NCI-H1105 (cell line): ENCODE results near the gene RNASET2.

Experiments
- DNase-seq: peaks from one replicate; lab custom pipeline; 2025; lab: John Stamatoyannopoulos, UW

RNASET2 gene

DNA sequence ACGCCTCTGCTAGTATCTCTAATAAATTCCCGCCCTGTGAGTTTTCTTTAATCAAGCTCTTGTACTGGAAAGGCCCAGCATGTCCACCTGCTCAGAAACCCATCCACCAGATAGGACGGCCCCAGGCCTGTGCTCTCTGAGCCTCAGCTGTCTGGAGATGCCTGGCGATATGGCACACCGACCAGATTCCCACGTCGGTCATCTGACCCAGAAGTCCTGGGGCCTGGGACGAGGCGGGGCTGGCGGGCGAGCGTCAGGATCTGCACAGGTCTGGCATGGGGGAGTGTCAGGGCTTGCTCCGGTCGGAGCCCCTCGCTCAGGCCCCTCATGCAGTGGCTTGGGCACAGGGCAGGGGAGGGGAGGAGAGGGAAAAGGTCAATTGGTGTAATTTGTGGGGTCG lies 10.2 kb downstream of the RNASET2 start:
- DNase-seq = no peak

DNA sequence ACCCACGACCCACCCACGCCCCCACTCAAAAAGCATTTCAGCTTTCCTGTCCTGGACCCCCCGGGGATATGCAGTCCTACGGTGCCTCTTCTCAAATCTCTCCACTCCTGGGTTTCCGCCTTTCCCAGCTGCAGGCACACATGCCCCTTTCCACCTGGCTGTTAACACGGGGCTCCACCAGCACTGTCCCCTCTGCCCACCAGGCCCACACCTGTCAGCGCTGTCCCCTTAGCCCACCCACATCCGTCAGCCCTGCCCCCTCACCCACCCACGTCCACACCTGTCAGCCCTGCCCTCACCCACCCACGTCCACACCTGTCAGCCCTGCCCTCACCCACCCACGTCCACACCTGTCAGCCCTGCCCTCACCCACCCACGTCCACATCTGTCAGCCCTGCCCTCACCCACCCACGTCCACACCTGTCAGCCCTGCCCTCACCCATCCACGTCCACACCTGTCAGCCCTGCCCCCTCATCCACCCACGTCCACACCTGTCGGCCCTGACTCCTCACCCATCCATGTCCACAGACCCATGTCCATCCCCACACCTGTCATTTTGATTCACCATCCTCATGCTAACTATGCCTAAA lies 11.6 kb downstream of the RNASET2 start:
- no peak for DNase-seq

DNA sequence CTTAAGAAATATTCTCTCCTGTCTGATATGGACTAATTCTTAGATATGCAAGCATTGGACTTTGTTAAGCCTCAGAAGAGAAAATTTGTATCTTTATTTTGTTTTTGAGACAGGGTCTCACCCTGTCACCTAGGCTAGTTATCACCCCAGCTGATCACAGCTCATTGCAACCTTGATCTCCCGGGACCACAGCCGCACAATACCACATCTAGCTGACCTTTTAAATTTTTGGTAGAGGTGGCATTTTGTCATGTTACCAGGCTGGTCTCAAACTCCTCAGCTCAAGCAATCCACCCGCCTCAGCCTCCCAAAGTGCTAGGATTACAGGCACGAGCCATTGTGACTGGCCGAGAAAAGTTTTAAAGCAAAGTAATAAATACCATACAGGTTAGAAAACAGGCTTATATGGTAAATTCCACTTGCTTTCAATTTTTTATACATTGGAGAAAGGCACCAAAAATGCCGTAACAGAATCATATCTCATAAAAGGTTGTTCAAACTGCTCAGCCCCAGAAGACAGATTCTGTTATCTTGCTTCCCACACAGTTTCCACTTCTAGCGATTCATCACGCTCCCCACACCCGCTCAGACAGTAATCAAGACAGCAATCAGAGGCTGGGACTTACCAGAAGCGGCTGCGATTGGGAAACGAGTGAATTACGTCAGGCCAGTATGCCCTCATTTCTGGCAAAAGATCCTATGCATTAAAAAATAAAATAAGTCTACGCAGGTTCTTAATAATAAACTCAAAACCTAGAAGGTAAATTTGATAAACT lies 13.8 kb downstream of the RNASET2 start:
- no peak for DNase-seq

DNA sequence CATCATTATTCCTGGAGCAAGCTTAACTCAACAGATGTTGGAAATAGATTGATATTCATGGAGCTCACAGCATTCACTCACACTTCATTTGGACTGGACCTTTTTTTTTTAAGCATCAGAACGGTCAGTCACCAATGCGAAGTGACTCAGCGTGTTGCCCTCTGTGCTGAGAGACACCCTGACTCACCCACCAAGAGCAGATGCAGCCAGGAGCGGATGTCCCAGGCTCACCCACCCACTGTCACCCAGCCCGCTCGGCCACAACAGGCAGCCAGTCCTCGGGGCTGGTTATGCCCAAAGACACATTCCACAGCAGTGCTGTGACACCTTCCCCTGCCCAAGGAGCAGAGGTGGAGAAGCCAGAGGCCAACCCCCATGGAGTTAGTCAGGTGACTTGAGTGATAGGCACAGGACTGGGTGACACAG lies 15.7 kb downstream of the RNASET2 start:
- no peak for DNase-seq

DNA sequence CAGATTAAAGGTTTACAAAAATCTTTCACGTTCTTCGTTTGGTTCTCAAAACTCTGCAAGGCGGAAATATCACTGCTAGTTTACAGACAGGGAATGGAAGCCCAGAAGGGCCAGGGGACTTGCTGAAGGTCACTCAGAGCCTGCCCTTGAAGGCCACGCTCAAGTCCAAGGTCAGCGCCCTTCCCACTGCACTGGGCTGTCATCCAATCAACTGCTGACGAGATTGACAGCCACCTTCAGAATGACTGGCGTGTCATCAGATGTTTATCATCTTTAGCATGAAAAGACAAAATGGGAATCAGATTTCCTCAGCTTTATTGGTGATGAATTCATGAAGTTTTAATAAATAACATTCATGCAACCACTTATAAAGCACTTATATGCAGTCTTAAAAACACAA lies 16.5 kb downstream of the RNASET2 start:
- no peak for DNase-seq

DNA sequence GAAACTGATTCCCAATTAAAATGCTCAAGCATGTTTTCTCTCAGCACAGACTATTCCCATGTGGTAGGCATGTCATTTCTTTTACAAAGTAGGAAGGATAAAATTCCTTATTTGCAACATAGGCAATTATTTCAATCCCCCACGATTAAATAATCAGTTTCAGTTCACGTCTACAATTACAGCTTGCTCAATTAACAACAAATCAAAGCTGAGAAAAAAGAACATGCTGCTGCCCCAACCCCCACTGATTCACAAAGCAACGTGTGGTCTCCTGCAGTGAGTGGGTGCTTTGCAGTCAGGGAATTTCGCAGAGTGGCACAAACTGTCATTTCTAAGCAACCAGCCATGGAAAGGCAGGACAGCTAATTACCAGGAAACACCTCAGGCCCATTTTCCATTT lies 17.0 kb downstream of the RNASET2 start:
- DNase-seq = no peak

DNA sequence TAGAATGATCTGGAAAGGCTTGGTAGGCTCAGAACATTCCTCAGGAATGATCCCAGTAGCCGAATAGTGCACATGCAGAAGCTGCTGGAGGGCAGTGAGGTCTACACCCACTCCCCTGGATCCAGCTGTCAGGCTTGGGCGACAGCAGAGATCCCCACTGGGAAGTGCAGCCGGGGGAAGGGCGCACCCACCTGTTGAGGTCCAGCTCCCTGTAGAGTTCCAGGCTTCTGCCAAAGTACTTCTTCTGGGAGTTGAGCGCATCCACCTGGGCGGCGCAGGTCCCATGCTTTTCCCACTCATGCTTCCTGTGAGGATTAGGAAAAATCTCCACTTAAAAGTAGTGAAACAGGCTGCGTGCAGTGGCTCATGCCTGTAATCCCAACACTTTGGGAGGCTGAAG lies 17.6 kb downstream of the RNASET2 start:
- no peak for DNase-seq

DNA sequence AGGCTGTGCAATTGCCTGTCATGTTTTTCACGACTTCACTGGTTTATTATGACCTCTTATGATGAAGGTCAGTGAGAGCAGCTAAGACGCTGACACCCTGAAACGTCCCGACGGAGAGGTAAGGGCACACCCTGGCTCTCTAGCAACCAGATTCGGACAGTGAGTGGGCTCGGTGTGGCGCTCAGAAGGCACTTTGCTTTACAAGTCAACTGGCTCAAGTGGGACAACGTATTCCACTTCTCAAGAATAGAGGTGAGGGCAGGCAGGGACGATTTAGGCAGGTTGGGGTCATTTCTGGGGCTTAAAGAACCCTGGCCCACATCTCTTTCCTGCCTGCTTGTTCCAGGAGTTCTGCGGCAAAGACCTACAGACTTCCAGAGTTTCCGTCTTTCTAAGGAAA lies 18.2 kb downstream of the RNASET2 start:
- no peak for DNase-seq

DNA sequence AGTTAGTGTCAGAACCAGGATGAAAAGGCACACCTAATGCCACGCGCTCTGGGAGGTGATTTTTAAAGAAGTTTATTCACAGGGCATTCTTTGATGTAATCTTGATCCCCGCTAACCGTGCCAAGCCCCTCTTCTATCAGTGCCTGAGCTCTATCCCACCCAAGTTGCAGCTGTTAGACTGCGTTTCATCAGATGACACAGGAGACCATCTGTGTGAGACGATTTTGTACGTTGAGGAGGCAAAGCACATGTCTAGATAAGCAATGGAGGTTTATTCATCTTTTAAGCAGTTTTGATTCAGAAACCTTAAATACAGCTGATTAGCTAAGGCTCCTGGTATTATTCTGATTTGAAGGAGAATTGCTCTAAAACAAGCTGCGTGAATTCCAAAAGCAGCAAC lies 18.6 kb downstream of the RNASET2 start:
- no peak for DNase-seq

DNA sequence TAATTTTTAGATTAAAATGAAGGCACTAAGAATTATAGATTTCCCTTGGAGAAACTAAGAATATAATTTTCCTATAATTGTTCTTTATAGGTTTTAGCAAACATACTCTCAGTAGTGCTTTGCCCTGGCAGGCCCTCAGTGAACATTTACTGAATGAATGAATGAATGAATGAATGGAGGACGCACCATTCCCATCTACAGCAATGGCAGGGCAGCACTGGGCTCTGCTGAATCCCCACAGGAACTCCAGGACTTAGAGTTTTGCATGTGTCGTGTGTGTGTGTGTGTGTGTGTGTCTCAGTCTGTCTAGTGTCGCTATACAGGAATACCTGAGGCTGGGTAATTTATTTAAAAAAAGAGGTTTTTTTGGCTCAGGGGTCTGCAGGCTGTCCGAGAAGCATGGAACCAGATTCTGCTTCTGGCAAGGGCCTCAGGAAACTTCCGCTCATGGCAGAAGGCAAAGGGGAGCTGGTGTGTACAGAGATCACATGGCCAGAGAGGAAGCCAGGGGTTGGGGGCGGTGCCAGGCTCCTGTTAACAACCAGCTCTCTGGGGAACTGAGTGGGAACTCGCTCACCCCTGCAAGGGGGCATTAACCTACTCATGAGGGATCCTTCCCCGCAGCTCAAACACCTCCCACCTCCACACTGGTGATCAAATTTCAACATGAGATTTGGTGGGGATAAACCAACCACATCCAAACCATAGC lies 20.1 kb downstream of the RNASET2 start:
- no peak for DNase-seq

DNA sequence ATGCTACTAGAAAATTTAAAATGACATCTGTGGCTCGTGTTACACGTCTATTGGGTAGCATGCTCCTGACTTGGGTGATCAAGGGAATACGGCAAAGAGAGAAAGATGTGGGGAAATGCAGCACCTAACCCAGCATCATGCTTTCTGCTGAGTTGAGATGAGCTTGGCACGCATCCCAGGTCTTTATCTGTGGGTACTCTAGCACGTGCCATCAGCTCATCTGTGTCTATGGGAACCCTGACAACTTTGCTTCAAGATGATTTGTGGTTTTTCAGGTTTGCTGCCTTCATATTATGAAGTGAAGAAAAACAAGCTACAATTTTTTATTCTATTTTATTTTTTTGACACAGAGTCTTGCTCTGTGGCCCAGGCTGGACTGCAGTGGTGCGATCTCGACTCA lies 21.0 kb downstream of the RNASET2 start:
- peak; percentile 6 for DNase-seq

DNA sequence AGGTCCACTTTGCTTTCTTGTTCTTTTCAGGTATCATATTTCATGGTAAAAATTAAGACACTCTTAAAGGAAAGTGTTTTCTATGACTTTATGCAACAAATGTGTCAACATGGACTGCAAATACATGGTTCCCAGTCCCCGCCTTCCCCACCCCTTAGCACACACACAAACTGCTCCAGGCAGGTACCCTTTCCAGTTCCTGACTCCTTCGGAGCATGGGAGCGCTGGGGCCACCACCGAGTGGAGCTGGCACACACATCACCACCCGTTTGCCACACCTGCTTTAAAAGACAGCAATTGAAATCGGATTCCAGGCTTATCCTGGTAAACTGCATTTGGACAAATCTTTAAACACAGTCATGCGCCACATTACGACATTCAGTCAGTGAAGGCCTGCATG lies 22.2 kb downstream of the RNASET2 start:
- no peak for DNase-seq

DNA sequence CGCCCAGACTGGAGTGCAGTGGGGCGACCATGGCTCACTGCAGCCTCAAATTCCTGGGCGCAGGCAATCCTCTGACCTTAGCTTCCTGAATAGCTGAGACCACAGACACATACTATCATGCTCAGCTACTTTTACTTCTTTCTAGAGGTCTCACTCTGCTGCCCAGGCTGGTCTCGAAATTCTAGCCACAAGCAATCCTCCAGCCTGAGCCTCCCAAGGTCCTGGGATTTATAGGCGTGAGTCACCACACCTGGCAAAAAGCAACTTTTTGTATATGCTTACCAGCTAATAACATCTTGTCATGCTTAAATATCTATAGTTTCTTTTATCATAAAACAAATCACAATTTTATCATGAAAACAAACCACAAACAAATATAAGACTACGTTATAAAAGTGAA lies 23.0 kb downstream of the RNASET2 start:
- no peak for DNase-seq

DNA sequence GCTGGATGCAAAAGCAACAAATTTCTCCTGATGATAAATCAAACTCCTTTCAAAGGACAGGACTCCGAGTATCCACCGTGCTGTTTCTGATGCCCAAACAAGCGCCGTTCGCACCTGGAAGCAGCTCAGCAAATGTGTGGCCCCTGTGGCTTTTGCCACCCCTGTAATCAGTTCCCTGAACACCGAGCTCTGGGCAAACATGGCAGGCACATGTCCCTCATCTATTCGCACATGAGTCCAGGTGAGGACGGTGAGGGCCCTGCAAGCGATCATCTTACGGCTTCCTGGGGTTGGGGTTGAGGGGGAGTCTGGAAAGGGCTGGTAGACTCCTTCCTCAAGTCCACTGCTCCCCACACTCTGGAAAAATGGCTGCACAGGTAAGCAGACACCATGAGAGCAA lies 23.7 kb downstream of the RNASET2 start:
- no peak for DNase-seq

DNA sequence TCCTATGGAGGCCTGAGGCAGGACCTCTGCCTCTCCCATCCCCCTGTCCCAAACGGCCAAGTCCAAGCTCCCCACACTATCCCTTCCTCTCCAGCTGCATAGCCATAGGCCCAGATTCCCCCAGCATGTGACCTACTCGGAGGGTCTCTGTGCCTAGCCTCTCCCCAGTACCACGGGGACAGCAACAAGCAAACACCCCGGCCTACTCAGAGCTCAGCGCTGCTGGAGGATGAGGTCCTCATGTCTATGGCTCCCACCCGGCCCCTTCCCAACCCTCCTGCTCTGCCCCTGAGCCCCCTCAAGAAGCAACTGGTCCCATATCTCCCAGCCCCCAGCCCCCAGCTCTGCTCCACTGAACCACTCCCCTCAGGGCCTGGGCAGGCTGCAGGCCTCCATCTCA lies 24.2 kb downstream of the RNASET2 start:
- no peak for DNase-seq

DNA sequence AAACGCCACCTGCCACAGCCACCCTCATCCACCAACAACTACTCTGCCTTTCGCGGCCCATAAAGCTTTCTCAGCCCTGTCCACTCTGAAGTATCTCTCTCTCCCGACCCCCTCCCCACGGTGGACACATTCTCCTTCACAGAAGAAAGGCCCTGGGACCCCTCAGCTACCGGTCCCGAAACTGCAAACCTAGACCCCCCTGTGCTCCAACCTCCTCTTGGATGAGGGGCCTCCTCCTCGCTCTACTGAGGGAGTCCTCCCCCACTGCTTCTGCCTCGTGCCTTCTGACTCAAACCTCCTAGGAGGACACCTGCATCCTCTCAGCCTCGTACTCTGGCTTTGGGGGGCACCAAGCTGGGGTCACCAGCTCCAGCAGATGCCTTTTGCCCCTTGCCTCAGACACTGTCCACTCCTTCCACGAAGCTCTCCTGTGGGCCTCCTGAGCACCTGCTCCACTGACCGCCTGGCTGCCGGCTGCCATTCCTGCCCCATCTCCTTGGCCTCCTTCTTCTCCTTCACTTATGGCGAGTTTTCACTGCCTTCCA lies 24.9 kb downstream of the RNASET2 start:
- no peak for DNase-seq

DNA sequence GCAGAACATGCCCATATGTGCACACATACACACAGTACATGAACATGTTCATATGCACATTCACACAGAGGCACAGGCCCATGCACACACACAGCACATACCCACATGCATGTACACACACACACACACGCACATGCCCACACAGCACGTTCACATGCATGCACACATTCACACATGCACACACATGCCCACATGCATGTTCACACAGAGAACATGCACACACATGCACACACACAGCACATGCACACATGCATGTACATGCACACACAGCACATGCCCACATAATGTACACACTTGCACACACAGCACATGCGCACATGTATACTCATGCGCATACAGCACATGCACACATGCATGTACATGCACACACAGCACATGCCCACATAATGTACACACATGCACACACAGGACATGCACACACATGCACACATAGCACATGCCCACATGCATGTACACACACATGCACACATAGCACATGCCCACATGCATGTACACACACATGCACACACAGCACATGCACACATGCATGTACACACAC lies 25.9 kb downstream of the RNASET2 start:
- DNase-seq = no peak

DNA sequence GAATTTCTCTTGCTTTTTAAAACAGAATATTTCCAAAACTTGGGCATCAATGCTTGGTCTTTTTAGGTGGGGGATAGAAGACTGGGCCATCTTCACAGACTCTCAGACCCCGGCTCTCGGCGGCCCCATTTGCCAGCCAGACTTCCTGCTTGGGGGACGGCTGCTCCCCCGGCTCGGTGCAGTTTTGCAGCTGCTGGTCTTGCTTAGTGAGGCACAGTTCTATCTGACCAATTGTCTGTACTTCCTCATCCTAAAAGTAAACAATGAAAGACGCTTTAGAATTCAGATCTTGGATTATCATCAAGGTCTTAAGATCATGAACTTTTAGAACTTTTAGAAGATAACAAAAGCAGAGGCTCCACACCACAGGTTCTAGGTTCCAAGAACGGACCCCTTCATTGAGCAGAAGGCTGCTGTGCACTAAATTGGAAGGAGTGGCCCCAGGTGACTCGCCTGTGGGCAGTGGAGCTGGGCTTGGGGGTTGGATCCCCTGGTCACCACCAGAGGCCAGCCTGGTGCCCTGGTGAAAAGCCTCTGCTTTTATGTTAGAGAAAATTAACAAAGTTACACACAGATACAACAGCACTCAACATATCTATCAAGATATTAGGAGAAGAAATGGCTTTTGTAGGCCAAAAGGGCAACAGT lies 26.7 kb downstream of the RNASET2 start:
- DNase-seq = no peak

DNA sequence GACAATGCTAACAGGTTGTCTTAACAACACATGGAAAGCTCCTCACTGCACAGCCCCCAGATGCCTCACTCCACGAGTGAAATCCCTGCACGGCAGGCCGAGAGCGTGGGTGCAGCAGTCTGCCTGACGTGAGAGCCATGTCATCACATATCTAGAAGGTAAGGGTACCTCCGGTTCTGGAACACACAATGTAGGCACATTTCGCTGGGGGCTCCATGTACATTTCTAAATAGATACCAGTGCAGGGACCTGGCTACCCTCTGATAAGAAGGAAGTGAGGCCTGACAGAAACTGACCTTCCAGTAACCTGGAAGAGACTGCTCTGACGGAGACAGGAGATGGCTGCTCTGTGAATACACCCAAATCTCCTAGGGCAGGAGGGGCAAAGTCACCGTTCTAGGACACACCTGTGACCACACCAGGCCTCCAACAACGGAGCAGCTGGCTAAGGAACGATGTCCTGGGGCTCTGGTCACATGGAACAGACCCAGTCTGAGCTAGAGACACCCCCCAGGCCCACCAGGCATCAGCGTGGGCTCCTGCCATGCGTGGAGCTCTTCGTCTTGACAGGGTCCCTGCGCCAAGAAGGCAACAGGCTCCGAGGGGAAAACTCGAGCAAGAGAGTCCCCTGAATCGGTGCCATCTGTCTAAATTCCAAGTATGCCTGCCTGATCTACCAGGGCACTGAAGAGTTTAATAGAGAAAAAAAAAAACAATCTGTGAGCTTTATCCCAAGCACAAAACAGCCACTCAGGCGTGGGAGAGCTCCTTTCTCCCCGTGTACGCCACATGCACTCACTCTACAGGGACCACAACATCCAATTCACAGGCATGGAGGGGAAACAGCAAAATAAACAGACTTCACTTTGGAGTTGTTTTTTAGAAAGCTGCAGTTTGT lies 27.5 kb downstream of the RNASET2 start:
- no peak for DNase-seq

DNA sequence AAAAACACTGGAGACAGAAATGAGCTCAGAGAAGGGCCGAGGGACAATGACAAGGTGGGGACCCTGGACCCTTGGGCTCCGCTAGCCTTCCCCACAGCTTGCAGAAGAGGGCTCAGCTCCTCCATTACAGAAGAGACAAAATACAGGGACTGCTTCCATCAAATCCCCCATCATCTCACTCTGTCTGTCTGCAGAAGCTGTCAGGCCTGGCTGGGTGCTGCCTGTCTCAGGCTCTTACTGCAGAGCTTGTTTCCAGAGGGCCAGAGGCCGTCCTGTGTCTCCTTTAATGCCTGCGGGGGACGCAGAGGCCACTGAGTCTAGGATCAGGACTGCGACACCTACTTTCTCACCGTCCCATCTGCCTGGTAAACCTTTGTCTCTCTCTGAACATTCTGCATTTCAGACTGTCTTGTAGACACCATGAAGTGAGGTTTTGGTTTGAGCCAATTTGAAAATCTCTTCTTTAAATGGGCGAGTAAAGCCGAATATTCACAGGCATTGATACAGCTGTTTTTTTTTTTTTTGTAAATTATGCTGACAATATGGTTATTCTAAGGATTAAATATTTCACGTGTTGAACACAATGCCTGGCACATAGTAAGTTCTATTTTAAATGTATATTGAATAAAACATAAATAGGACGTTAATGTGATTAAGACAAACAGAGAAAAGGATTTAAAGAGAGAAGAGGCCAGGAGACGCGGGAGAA lies 28.3 kb downstream of the RNASET2 start:
- DNase-seq = no peak
